Stomach (tissue), 9 donors: Measurements from ENCODE around the gene AFP. TPM values are rescaled to one million over a fixed set of nuclear protein-coding genes. Genes with fewer than 3 reads are reported as not detected.

ENCODE experiments used
- DNase-seq, 2 donors: peaks; one replicate each; pipeline versions ENCODE4 v3.0.0 to v3.0.0-alpha.2; 2013 to 2019
- H3K27ac ChIP-seq, 5 donors: fragments of 200-600 bp in 4 of 5; sonication (generic) in 4 of 5; one replicate each; pipeline ENCODE4 v1.5.1; 2013 to 2019; ENCODE audit warnings: mild to moderate bottlenecking in 1 of 5, moderate library complexity in 1 of 5
- H3K27me3 ChIP-seq, 3 donors: fragments of 200-600 bp; sonication (generic); one replicate each; pipeline ENCODE4 v1.5.1; 2017 to 2019; ENCODE audit warnings: mixed run types in 1 of 3
- H3K36me3 ChIP-seq, 4 donors: fragments of 200-600 bp; sonication (generic); 1 replicate in 3 of 4; 2 replicates in 1 of 4; pipeline ENCODE4 v1.5.1; 2016 to 2019
- H3K4me1 ChIP-seq, 4 donors: fragments of 200-600 bp; sonication (generic); one replicate each; pipeline ENCODE4 v1.5.1; 2016 to 2019
- H3K4me3 ChIP-seq, 4 donors: fragments of 200-600 bp; sonication (generic) in 3 of 4; one replicate each; pipeline ENCODE4 v1.5.1; 2016 to 2019; ENCODE audit warnings: mild to moderate bottlenecking in 1 of 4
- H3K9me3 ChIP-seq, 4 donors: fragments of 200-600 bp; sonication (generic); one replicate each; pipeline ENCODE4 v1.5.1; 2016 to 2019
- EP300 ChIP-seq: sonication (generic); formaldehyde crosslinking; IDR thresholded peaks from one replicate; pipeline ENCODE4 v1.6.1; 2017; ENCODE audit warnings: antibody characterized with exemption
- POLR2A ChIP-seq, 4 donors: fragments of 450-650 bp; IDR thresholded peaks; one replicate each; pipeline ENCODE4 v1.6.1; 2016; ENCODE audit warnings: antibody characterized with exemption in 4 of 4, control low read depth in 2 of 4, mild to moderate bottlenecking in 1 of 4, moderate library complexity in 1 of 4
- POLR2AphosphoS5 ChIP-seq, 3 donors: sonication (generic); formaldehyde crosslinking; IDR thresholded peaks; one replicate each; pipeline ENCODE4 v1.6.1; 2016; ENCODE audit warnings: antibody characterized with exemption in 3 of 3
- WGBS, 5 donors: extraction: QIAGEN DNeasy Blood & Tissue Kit in 3 of 5; methylation state at CpG; one replicate each; pipeline versions ENCODE4 v1.1.5 to v1.1.7; 2013 to 2018; 5-methylcytosine and 5-hydroxymethylcytosine counted together
- intact Hi-C: fragments of 100-400 bp; cut with DNase I; formaldehyde crosslinking; loops from one replicate; pipeline ENCODE4 v1.15.1; 2023; ENCODE audit warnings: low total_unique reads
- polyA plus RNA-seq, 3 donors: library from polyadenylated mRNA; stranded (reverse); fragments of 200-250 nt; gene quantifications; one replicate each; pipeline ENCODE4 v1.2.3, GENCODE V29; 2013
- total RNA-seq, 5 donors: library from RNA; depleted of rRNA; stranded (reverse); fragments of >200 nt; gene quantifications; one replicate each; pipeline versions ENCODE4 v1.1.0 to v1.2.3, GENCODE V29; 2014 to 2016
- TF ChIP-seq, protein P1 (sequence below), 7 experiments: fragments of 450-650 bp in 4 of 7; fragments of 200-600 bp in 3 of 7; sonication (generic) in 3 of 7; IDR thresholded peaks; one replicate each; pipeline ENCODE4 v1.5.1; 2016 to 2019; ENCODE audit warnings: antibody characterized with exemption in 7 of 7, control low read depth in 2 of 7, mild to moderate bottlenecking in 1 of 7
- donor health status: healthy with polysubstance abuse.
- donor health status: Bipolar disorder and iron deficiency.
- donor health status: healthy.

Gene AFP
- total and polyA plus RNA-seq, 8 donors, result 2.6 TPM; not detected in 7

DNA sequence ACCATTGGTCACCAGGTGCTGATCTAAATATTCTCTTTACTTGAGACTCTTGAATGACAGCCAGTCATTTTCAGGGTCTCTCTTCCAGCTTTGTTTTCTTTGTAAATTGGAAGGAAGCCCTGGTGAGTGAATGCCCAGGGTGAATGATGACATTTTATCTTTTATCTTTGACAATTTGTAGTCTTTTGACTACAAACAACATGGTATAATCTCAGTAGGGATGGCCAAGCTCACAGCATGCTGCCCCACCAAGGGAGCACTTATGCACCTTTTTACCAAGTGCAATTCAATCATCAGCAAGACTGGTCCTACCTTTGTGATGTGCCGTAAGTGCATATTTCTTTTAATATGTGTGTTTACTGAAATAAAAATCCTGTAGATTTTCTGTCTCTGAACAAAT is 51.2 kb downstream of the AFP start:
- TF ChIP-seq POLR2AphosphoS5 (IDR thresholded peaks at IDR 0.05) (no peak), EP300 (no peak), POLR2A (IDR thresholded peaks at IDR 0.05) (no peak)
- TF ChIP-seq, protein P1, sequence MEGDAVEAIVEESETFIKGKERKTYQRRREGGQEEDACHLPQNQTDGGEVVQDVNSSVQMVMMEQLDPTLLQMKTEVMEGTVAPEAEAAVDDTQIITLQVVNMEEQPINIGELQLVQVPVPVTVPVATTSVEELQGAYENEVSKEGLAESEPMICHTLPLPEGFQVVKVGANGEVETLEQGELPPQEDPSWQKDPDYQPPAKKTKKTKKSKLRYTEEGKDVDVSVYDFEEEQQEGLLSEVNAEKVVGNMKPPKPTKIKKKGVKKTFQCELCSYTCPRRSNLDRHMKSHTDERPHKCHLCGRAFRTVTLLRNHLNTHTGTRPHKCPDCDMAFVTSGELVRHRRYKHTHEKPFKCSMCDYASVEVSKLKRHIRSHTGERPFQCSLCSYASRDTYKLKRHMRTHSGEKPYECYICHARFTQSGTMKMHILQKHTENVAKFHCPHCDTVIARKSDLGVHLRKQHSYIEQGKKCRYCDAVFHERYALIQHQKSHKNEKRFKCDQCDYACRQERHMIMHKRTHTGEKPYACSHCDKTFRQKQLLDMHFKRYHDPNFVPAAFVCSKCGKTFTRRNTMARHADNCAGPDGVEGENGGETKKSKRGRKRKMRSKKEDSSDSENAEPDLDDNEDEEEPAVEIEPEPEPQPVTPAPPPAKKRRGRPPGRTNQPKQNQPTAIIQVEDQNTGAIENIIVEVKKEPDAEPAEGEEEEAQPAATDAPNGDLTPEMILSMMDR (IDR thresholded peaks at IDR 0.05), result no peak
- no peaks in the 10 kb centered on the region for H3K27me3 ChIP-seq
- H3K9me3 ChIP-seq, result no peaks in the 10 kb centered on the region
- H3K4me3 ChIP-seq, result no peak overlapping the region
- no peaks in the 10 kb centered on the region for H3K36me3 ChIP-seq
- intact Hi-C loops, result no loop called here
- WGBS, 5 donors, result 94 to 98% (median 94%) methylated on average over 1 of the region's 1 CpG
- DNase-seq, result no peak
- no peak overlapping the region for H3K27ac ChIP-seq
- H3K4me1 ChIP-seq, result no peaks in the 10 kb centered on the region

DNA sequence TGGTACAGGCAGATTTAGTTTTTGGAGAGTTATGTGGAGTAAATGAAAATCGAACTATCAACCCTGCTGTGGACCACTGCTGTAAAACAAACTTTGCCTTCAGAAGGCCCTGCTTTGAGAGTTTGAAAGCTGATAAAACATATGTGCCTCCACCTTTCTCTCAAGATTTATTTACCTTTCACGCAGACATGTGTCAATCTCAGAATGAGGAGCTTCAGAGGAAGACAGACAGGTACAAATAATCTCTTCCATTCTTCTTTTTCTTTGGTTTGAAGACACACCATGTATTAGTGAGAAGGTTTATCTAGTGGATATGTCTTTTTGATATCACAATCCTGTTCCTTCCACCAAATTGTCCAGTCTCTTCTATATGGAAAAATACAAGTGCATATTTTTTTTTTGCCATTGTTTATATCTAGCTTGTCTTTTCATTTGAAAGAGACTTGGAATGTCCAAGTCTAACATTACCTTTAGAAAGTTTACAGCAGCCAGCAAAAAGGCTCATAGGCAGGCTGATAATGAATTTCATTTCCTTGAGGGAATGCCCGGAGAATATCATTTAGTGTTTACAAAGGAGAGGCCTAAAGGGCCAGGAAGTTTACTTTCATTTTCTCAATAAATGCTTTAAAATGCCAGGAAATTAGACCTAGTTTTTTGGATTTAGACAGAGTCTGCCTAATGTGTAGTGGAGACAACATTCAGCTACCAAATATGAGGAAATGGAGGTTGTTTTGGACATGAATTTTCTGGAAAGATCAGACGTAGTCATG is 64.2 kb downstream of the AFP start:
- intact Hi-C loops, result no loop called here
- no peaks in the 10 kb centered on the region for H3K9me3 ChIP-seq
- H3K27ac ChIP-seq, result peak overlapping the region in 4 of 5 donors; percentile 15 to 74 (median 48)
- peak in 1 of 2 donors; percentile 62 for DNase-seq
- no peak overlapping the region for H3K4me3 ChIP-seq
- H3K27me3 ChIP-seq, result no peaks in the 10 kb centered on the region
- no peaks in the 10 kb centered on the region for H3K36me3 ChIP-seq
- peaks cover 0 to 20% (median 12%) of the 10 kb centered on the region in 4 donors for H3K4me1 ChIP-seq
- TF ChIP-seq POLR2A (IDR thresholded peaks at IDR 0.05) (no peak), EP300 (no peak), POLR2AphosphoS5 (IDR thresholded peaks at IDR 0.05) (peak in 1 of 3 donors; percentile 48)
- TF ChIP-seq, protein P1 (IDR thresholded peaks at IDR 0.05), result no peak
- WGBS, 5 donors, result 22 to 39% (median 34%) methylated on average over 4 of the region's 4 CpGs

DNA sequence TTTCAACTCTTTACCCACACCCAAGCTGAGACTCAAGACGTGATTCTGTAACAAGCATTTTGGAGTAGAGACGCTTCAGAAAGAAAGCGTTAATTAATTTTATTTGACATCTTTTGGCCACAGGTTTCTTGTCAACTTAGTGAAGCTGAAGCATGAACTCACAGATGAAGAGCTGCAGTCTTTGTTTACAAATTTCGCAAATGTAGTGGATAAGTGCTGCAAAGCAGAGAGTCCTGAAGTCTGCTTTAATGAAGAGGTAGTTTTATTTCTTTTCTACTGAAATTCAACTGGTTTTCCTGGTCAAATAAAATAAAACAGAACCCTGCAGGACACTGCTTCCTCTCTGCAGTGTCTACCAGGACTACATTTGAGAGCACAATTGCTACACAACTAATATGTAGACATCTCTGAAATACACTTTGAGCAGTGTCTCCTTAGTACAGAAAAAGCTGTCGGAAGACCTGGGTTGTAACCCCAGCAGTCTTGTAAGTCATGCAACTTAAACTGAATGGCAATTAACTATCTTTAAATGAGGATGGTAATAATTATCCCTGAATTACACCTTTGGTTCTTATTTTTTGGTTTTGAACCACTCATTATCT is 65.7 kb downstream of the AFP start:
- intact Hi-C loops, result no loop called here
- H3K4me1 ChIP-seq, result peaks cover 0 to 20% (median 12%) of the 10 kb centered on the region in 4 donors
- H3K4me3 ChIP-seq, result no peak overlapping the region
- H3K36me3 ChIP-seq, result no peaks in the 10 kb centered on the region
- WGBS, 5 donors, result 59 to 74% (median 61%) methylated on average over 5 of the region's 5 CpGs
- DNase-seq, result no peak
- no peaks in the 10 kb centered on the region for H3K27me3 ChIP-seq
- no peak overlapping the region for H3K27ac ChIP-seq
- TF ChIP-seq POLR2A (IDR thresholded peaks at IDR 0.05), result no peak
- no peak for TF ChIP-seq EP300
- TF ChIP-seq, protein P1 (IDR thresholded peaks at IDR 0.05), result no peak
- no peak for TF ChIP-seq POLR2AphosphoS5 (IDR thresholded peaks at IDR 0.05)
- no peaks in the 10 kb centered on the region for H3K9me3 ChIP-seq

DNA sequence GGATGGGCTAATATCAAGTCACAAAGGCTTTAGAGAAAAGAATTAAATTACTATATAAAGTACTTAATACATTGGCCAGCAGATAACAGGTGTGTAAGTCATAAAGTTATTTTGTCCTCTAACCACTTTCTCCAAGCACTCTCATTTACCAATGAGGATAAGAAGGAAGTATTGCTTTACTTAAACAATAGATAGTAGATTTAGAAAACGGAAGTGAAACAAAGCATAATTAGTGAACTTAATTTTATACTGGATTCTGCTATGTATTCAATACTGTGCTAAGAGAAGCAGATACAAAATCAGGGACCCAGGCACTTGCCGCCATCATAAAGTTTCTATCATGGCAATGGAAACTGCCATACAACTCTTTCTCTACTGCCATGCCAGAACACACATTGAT is 69.5 kb downstream of the AFP start:
- Histone ChIP-seq H3K4me1 (peaks cover 0 to 17% (median 5%) of the 10 kb centered on the region in 4 donors), H3K27me3 (no peaks in the 10 kb centered on the region), H3K4me3 (no peak overlapping the region), H3K9me3 (no peaks in the 10 kb centered on the region), H3K36me3 (no peaks in the 10 kb centered on the region), H3K27ac (no peak overlapping the region)
- intact Hi-C loops, result no loop called here
- DNase-seq, result no peak
- no peak for TF ChIP-seq POLR2AphosphoS5 (IDR thresholded peaks at IDR 0.05)
- no peak for TF ChIP-seq POLR2A (IDR thresholded peaks at IDR 0.05)
- TF ChIP-seq, protein P1 (IDR thresholded peaks at IDR 0.05), result no peak
- TF ChIP-seq EP300, result no peak
- WGBS, 5 donors, result 67 to 75% (median 75%) methylated on average over 2 of the region's 2 CpGs

Other genes with a start within 250 kb of the AFP start
- 100 to 1,000 TPM in 1 of 5 donors, 10 to 100 TPM in 4; 47.3 to 128 (median 69.9) TPM for gene ANKRD17, start 177.4 kb upstream of the AFP start, total RNA-seq
- gene ANKRD17, start 177.4 kb upstream of the AFP start, polyA plus RNA-seq, result 10 to 100 TPM in 1 of 3 donors, 1 to 10 TPM in 2; 6.9 to 31.8 (median 9.3) TPM
- gene ALB, start 31.9 kb upstream of the AFP start, total RNA-seq, result 100 to 1,000 TPM in 1 of 5 donors, not detected in 4; 101 TPM
- gene ALB, start 31.9 kb upstream of the AFP start, polyA plus RNA-seq, result 1 to 10 TPM in 2 of 3 donors, under 1 TPM in 1; 0.48 to 4.7 (median 1.2) TPM
- 1 to 10 TPM in 1 of 5 donors, not detected in 4; 1.8 TPM for gene AFM, start 45.5 kb downstream of the AFP start, total RNA-seq
- under 1 TPM in 2 of 3 donors, not detected in 1; 0.05 to 0.81 TPM for gene AFM, start 45.5 kb downstream of the AFP start, polyA plus RNA-seq
- gene RASSF6, start 184.2 kb downstream of the AFP start, total RNA-seq, result 10 to 100 TPM in 3 of 5 donors, 1 to 10 TPM in 2; 5.5 to 51.8 (median 13.4) TPM
- gene RASSF6, start 184.2 kb downstream of the AFP start, polyA plus RNA-seq, result 10 to 100 TPM in 2 of 3 donors, 1 to 10 TPM in 1; 5.0 to 35.9 (median 13.7) TPM